ENCODE results near the gene ABLIM2. TPM values are rescaled to one million over a fixed set of nuclear protein-coding genes. Genes with fewer than 3 reads are reported as not detected.
A peak's percentile ranks its signal among the peaks of the same experiment; 100 is the strongest.

The ABLIM2 gene
- total RNA-seq, 1 experiment from 2014 or later = 1.0 TPM

GRCh38 chr4:8113611-8114377 lies 44.8 kb downstream of the ABLIM2 start:
- Histone ChIP-seq H4K91ac (ENCODE audit: insufficient read length, low read depth, low read length) (no peak overlapping the region), H3K79me2 (ENCODE audit: insufficient read depth, low read length) (no peaks in the 10 kb centered on the region), H3K23me2 (ENCODE audit: insufficient read length, low read depth, low read length, poor library complexity, severe bottlenecking) (no peaks in the 10 kb centered on the region), H2BK120ac (ENCODE audit: low read depth, low read length, poor library complexity, severe bottlenecking) (no peak overlapping the region), H3K79me1 (ENCODE audit: insufficient read depth, low read depth, low read length, poor library complexity, severe bottlenecking) (no peaks in the 10 kb centered on the region), H2BK12ac (ENCODE audit: insufficient read length, low read depth, low read length) (no peak overlapping the region), H3K27ac (ENCODE audit: insufficient read length, low read depth, low read length) (no peak overlapping the region), H3K4me1 (ENCODE audit: insufficient read depth, low read length) (no peaks in the 10 kb centered on the region; the same call in 1 of the 2 replicates), H2BK5ac (ENCODE audit: insufficient read length, low read length) (no peak overlapping the region), H3K14ac (ENCODE audit: insufficient read depth, low read length) (no peak overlapping the region), H3K4ac (ENCODE audit: low read depth, low read length) (no peak overlapping the region), H3K9me3 (ENCODE audit: control insufficient read depth, low read depth, low read length) (no peaks in the 10 kb centered on the region), H2AK5ac (ENCODE audit: insufficient read length, low read length) (no peak overlapping the region), H3K56ac (ENCODE audit: insufficient read length, low read depth, low read length) (no peak overlapping the region), H2BK20ac (ENCODE audit: low read depth, low read length, poor library complexity, severe bottlenecking) (no peak overlapping the region), H4K5ac (ENCODE audit: insufficient read length, low read depth, low read length) (no peak overlapping the region), H3T11ph (ENCODE audit: low read length) (no peak overlapping the region), H4K8ac (replicated peaks; ENCODE audit: insufficient read length, low read depth, low read length) (no peak overlapping the region), H3K23ac (ENCODE audit: insufficient read length, low read depth, low read length) (no peak overlapping the region), H2AFZ (ENCODE audit: low read length) (no peak overlapping the region), H2BK15ac (ENCODE audit: low read depth, low read length) (no peak overlapping the region), H3K18ac (ENCODE audit: insufficient read length, low read depth, low read length) (peak overlapping the region; percentile 1), H3K9ac (ENCODE audit: extremely low read depth, insufficient read length, low read length) (no peak overlapping the region), H3K27me3 (ENCODE audit: insufficient read depth, low read length) (no peaks in the 10 kb centered on the region), H3K4me2 (ENCODE audit: insufficient read depth, insufficient read length, low read length) (no peak overlapping the region), H4K20me1 (ENCODE audit: control insufficient read depth, insufficient read depth, insufficient read length) (no peaks in the 10 kb centered on the region)
- Mint-ChIP-seq H3K27ac (peak overlapping the region in 2 of 3 experiments; percentile 55 to 73; a peak in 3 of 7 replicates), H3K9me3 (peaks cover 0 to 5% of the 10 kb centered on the region in 2 experiments; a peak in 3 of 5 replicates), H3K4me1 (peaks cover 31 to 40% of the 10 kb centered on the region in 2 experiments), H3K36me3 (ENCODE audit: insufficient read depth in 1 of 3, low read depth in 3 of 3) (no peaks in the 10 kb centered on the region; a peak in 1 of 7 replicates), H3K4me3 (no peak overlapping the region), H3K27me3 (ENCODE audit: low read depth) (no peaks in the 10 kb centered on the region)
- no CpG with 5 or more reads among the region's 15 CpGs for WGBS (ENCODE audit: extremely low coverage, insufficient read length, low lambda C conversion rate)
- TF ChIP-seq CTCF (conservative IDR thresholded peaks at IDR 0.05) = no peak
- DNase-seq = no peak
